ENCODE results near the gene PGM1. TPM values are rescaled to one million over a fixed set of nuclear protein-coding genes. Genes with fewer than 3 reads are reported as not detected.

Gene PGM1
- total and polyA plus RNA-seq, 10 of the 15 experiments (the other 5 are each of a cell fraction or from before 2014, with no cell fraction given) = 22.5 to 72.6 (median 50.8) TPM

DNA sequence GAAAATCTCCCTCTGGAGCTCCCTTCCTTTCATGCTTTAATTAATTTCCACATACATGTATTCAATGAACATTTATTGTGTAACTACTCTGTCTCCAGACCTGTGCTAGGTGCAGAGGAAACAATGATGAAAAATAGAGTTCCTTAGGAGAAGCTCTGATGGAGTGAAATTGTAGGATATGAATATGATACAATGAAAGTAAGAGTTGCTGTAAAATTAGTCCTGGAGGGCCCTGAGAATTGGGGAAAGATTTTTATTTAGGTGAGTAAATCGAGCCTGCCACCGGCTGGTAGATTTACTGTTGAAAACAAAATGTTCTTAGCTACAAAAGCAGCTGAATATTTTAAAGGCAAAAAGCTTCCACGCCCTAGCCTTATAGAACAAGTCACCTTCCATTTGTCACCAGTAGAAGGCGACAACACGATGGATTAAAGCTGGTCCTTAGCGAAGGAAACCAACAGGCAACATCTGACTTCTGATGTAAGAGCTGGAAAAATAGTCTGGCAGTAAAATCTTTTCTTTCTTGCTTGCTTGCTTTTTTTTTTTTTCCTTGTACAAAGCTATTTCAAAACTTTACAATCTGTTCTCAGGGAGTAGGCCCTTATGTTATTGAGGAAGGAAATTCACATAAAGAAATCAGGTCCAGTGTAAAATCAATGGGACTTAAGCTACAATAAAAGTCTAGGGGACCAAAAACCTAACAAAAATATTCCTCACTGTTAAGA, 98.7 kb downstream of the PGM1 start:
- Histone ChIP-seq H3K4me2 (ENCODE audit: control insufficient read depth, insufficient read depth) (no peak overlapping the region), H2AFZ (ENCODE audit: control insufficient read depth, low read depth, low read length) (no peak overlapping the region), H3K4me1 (ENCODE audit: control insufficient read depth, insufficient read depth, low read length) (no peaks in the 10 kb centered on the region), H3K27ac (ENCODE audit: control insufficient read depth, insufficient read depth) (no peak overlapping the region), H3K79me2 (ENCODE audit: control insufficient read depth, insufficient read depth, low read length) (no peaks in the 10 kb centered on the region), H3K36me3 (ENCODE audit: control insufficient read depth in 2 of 2, insufficient read depth in 2 of 2, low read length in 1 of 2) (no peaks in the 10 kb centered on the region), H3K27me3 (replicated peaks in 1 of 2; ENCODE audit: control insufficient read depth in 2 of 2, insufficient read depth in 2 of 2, low read length in 1 of 2) (no peaks in the 10 kb centered on the region; a peak in 1 of 4 replicates), H4K20me1 (ENCODE audit: control insufficient read depth, insufficient read depth) (no peaks in the 10 kb centered on the region; the same call in 1 of the 2 replicates), H3K9ac (ENCODE audit: control insufficient read depth, insufficient read depth, low read length) (no peak overlapping the region), H3K9me3 (replicated peaks; ENCODE audit: control insufficient read depth, insufficient read depth, low read length) (no peaks in the 10 kb centered on the region), H3K4me3 (no peak overlapping the region)
- ChIA-PET POLR2A (interaction anchor here (0.8 kb wide), 1 partner anchor 133 kb away, joined by 5 read pairs; no protein-coding TSS in a partner anchor), CTCF (interaction anchor here (0.6 to 3.5 kb wide), 83 partner anchors 9 to 1132 kb away, joined by 3 to 117 read pairs (median 4); no protein-coding TSS in a partner anchor), SMC1A (ENCODE audit: uncharacterized antibody, unreplicated experiment) (interaction anchor here (0.6 to 3.8 kb wide), 59 partner anchors 9 to 1101 kb away, joined by 3 to 49 read pairs (median 4); partner anchors contain the start of gene ROR1), RAD21 (ENCODE audit: unreplicated experiment) (interaction anchor here (0.6 to 3.2 kb wide), 40 partner anchors 9 to 565 kb away, joined by 3 to 61 read pairs (median 4); no protein-coding TSS in a partner anchor)
- no peak for TF ChIP-seq GABPA (IDR thresholded peaks at IDR 0.05; ENCODE audit: low read depth)
- TF ChIP-seq SP1 (IDR thresholded peaks at IDR 0.05; ENCODE audit: low read depth, low read length) = no peak
- TF ChIP-seq ATF7 (IDR thresholded peaks at IDR 0.05; ENCODE audit: low read depth) = no peak
- TF ChIP-seq, protein P1, sequence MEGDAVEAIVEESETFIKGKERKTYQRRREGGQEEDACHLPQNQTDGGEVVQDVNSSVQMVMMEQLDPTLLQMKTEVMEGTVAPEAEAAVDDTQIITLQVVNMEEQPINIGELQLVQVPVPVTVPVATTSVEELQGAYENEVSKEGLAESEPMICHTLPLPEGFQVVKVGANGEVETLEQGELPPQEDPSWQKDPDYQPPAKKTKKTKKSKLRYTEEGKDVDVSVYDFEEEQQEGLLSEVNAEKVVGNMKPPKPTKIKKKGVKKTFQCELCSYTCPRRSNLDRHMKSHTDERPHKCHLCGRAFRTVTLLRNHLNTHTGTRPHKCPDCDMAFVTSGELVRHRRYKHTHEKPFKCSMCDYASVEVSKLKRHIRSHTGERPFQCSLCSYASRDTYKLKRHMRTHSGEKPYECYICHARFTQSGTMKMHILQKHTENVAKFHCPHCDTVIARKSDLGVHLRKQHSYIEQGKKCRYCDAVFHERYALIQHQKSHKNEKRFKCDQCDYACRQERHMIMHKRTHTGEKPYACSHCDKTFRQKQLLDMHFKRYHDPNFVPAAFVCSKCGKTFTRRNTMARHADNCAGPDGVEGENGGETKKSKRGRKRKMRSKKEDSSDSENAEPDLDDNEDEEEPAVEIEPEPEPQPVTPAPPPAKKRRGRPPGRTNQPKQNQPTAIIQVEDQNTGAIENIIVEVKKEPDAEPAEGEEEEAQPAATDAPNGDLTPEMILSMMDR (IDR thresholded peaks at IDR 0.05 in 2 of 3, conservative IDR thresholded peaks at IDR 0.05 in 1 of 3; ENCODE audit: control insufficient read depth in 2 of 3, extremely low read depth in 1 of 3, insufficient read depth in 1 of 3, low read depth in 3 of 3, low read length in 3 of 3) = peak; percentile 76 to 84 (median 83)
- peak; percentile 90 for TF ChIP-seq RAD21 (IDR thresholded peaks at IDR 0.05; ENCODE audit: insufficient read depth, low read depth, low read length)
- no peak for TF ChIP-seq SRF (IDR thresholded peaks at IDR 0.05; ENCODE audit: low read depth in 2 of 2, low read length in 2 of 2)
- no peak for TF ChIP-seq ZNF274 (IDR thresholded peaks at IDR 0.05; ENCODE audit: insufficient read depth, insufficient read length)
- TF ChIP-seq, protein P2, sequence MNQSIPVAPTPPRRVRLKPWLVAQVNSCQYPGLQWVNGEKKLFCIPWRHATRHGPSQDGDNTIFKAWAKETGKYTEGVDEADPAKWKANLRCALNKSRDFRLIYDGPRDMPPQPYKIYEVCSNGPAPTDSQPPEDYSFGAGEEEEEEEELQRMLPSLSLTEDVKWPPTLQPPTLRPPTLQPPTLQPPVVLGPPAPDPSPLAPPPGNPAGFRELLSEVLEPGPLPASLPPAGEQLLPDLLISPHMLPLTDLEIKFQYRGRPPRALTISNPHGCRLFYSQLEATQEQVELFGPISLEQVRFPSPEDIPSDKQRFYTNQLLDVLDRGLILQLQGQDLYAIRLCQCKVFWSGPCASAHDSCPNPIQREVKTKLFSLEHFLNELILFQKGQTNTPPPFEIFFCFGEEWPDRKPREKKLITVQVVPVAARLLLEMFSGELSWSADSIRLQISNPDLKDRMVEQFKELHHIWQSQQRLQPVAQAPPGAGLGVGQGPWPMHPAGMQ (IDR thresholded peaks at IDR 0.05; ENCODE audit: borderline replicate concordance) = no peak
- TF ChIP-seq LARP7 (IDR thresholded peaks at IDR 0.05) = no peak
- TF ChIP-seq, protein P3, sequence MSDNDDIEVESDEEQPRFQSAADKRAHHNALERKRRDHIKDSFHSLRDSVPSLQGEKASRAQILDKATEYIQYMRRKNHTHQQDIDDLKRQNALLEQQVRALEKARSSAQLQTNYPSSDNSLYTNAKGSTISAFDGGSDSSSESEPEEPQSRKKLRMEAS (IDR thresholded peaks at IDR 0.05; ENCODE audit: low read depth, low read length) = no peak
- TF ChIP-seq, protein P4, sequence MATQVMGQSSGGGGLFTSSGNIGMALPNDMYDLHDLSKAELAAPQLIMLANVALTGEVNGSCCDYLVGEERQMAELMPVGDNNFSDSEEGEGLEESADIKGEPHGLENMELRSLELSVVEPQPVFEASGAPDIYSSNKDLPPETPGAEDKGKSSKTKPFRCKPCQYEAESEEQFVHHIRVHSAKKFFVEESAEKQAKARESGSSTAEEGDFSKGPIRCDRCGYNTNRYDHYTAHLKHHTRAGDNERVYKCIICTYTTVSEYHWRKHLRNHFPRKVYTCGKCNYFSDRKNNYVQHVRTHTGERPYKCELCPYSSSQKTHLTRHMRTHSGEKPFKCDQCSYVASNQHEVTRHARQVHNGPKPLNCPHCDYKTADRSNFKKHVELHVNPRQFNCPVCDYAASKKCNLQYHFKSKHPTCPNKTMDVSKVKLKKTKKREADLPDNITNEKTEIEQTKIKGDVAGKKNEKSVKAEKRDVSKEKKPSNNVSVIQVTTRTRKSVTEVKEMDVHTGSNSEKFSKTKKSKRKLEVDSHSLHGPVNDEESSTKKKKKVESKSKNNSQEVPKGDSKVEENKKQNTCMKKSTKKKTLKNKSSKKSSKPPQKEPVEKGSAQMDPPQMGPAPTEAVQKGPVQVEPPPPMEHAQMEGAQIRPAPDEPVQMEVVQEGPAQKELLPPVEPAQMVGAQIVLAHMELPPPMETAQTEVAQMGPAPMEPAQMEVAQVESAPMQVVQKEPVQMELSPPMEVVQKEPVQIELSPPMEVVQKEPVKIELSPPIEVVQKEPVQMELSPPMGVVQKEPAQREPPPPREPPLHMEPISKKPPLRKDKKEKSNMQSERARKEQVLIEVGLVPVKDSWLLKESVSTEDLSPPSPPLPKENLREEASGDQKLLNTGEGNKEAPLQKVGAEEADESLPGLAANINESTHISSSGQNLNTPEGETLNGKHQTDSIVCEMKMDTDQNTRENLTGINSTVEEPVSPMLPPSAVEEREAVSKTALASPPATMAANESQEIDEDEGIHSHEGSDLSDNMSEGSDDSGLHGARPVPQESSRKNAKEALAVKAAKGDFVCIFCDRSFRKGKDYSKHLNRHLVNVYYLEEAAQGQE (IDR thresholded peaks at IDR 0.05; ENCODE audit: low read depth, low read length) = no peak
- TF ChIP-seq SMC3 (IDR thresholded peaks at IDR 0.05; ENCODE audit: borderline replicate concordance, low read length) = peak; percentile 77
- TF ChIP-seq SMAD1 (IDR thresholded peaks at IDR 0.05; ENCODE audit: low read depth, partially characterized antibody) = no peak
- no peak for TF ChIP-seq EZH2 (IDR thresholded peaks at IDR 0.05; ENCODE audit: borderline replicate concordance, control insufficient read depth, low read depth, low read length)
- TF ChIP-seq ZNF622 (IDR thresholded peaks at IDR 0.05) = no peak
- no TSS peak for BruUV-seq (replicated peaks)
- peak; percentile 90 for ATAC-seq
- WGBS (ENCODE audit: insufficient coverage, insufficient replicate concordance, low lambda C conversion rate, missing lambda C conversion rate) = 6% methylated on average over 6 of the region's 6 CpGs
- peak; percentile 90 for FAIRE-seq
- intact Hi-C loops (cut with micrococcal nuclease; ENCODE audit: unreplicated experiment) = loop anchor here (1.0 to 5.0 kb wide), 3 partner anchors 223 to 554 kb away; no protein-coding TSS in a partner anchor
- DNase-seq (ENCODE audit: low read depth, low spot score) = no peak
- in situ Hi-C loops (cut with MboI) = loop anchor here (10.0 kb wide), 1 partner anchor 443 kb away; no protein-coding TSS in a partner anchor

All from GM12878 (cell line).